GM21723 (cell line): Measurements from ENCODE around the gene PLAAT1.

ENCODE experiments used
- ATAC-seq: cut with Tn5 transposase; IDR thresholded peaks from one replicate; pipeline ENCODE4 v1.9.1; 2021; ENCODE audit warnings: mild to moderate bottlenecking, moderate library complexity; ENCODE audit not compliant: unreplicated experiment

PLAAT1 gene

DNA sequence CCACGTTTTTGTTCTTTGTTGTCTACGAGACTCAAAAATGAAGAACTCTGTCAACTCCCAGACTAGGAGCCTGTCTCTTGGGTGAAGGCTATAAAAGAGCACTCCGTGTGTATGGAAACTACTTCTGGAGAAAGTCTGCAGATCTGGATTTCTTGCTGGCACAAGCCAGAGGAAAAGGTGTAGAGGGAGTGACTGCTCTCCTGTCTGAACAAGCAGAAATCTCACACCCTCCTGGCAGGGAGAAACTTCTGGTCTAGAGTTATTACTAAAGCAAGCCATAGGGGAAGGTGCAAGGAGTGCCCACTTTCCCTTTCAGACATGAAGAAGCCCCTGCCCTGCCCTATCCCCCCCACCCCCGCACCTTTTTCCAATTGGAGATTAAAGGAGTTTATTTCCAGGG lies 9.5 kb downstream of the PLAAT1 start:
- no peak for ATAC-seq

GRCh38 chr3:193253986-193254660 lies 13.1 kb downstream of the PLAAT1 start:
- ATAC-seq = no peak

DNA sequence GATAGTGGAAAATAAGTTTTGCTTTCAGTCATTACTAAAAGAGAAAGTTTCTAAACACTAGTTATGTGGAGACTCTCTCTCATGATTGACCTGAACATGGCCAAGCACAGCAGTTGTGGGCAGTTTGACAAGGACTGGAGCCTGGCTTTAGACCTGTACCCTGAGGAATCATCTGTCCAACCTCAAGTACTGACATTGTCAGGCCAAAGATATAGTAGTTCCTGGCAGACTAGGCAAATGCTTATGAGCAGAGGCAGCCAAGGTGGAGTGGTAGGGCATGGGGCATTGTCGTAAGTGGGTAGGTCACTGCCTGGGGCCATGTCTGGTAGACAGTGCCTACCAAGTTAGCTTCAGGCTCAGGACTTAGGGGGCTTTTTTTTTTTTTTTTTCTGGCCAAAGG lies 20.9 kb downstream of the PLAAT1 start:
- no peak for ATAC-seq

DNA sequence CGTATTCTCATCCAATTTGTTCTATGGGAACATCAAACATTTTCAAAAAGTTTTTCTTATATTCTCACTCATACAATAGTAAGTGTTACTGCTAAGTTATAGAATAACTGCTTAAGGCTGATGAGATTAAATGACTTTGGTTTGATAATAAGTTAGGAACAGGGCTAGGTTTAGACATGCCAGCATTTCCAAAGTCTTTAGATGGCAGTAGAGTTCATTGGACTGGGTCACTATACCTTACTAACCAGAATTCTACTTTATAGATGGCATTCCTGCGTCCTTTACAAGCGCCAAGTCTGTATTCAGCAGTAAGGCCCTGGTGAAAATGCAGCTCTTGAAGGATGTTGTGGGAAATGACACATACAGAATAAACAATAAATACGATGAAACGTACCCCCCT lies 21.7 kb downstream of the PLAAT1 start:
- ATAC-seq = no peak

DNA sequence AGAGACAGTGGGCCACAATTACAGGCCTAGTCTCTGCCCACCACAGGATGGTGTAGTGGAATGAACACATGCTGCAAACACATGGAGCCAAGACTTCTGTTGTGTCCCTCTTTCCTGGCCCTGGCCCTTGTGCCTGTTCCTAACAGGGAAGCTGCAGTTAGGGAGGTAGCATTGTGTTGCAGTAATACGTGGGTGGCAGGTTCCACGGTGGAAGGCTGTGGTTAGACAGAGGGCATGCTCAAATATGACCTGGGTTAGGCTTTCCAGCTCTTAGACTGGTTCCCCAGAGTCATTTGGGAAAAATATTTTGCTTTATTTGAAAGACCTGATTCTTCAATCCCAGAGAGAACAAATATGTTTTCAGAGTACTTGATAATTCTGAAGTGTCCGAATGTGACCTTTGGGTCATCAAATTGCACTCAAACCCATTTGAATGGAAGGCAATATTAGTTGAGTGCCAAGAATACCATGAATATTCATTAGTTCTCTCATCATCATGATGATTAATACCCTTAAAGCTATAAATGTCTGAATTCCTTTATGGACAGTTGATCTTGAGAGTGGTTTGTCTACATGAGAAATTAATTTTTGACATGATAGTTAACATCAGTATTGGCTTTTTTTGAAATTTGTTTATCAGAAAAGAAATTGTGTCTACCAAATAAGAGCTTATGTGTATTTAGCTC lies 28.5 kb downstream of the PLAAT1 start:
- ATAC-seq = no peak

GRCh38 chr3:193270451-193270850 lies 29.4 kb downstream of the PLAAT1 start:
- no peak for ATAC-seq

DNA sequence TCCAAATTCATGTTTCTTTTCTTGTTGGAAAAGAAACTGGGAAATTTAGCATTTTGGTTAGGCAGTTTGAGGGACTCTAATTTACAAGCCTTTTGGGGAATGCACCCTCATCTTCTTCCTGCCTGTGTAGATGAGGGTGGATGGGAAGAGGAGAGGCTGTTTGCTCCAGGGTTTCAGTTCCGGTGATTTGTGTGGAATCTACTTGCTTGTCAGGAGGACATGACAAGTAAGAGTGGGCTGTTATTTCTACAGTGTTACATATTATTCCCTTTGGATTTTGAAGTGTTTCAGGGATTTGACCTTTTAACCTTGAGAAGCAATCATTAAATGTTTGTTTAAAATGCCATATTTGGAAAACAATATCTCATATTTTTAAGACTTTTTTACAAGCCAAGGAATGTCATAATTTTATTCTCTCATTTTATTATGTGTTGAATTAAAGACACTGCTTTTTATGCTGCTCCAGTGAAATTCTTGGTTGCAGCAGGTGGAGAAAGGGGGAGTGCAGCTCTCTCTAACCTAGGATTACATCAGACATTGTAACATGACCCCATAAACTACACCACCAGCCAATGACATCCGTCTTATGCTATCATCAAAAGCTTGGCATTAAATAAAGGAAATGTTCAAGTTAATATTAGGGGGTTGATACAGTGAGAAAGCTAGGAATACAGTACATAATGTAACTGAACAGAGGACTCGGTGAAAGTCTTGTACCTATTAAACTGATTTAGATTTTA lies 30.2 kb downstream of the PLAAT1 start:
- no peak for ATAC-seq

GRCh38 chr3:193292386-193292785 lies 51.4 kb downstream of the PLAAT1 start:
- no peak for ATAC-seq

DNA sequence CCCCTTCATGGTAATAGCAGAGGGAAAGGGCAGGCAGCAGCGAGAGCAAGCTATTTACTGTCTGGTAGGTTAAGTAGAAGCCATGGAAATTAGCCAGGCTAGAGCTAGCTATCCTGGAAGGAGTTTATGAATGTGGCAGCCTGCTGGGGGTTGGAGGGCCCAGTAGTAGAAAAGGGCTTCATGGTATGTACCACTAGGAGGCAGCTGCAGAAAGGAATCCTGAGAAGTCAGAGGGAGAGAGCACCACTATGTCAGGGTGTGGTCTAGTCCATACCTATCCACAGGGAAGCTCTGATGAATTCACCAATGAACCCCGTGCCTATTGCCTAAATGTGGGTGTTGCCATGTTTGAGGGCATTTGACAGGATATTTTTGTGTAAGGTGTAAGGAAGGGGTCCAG lies 55.0 kb downstream of the PLAAT1 start:
- no peak for ATAC-seq

GRCh38 chr3:193297421-193297820 lies 56.4 kb downstream of the PLAAT1 start:
- ATAC-seq = no peak

GRCh38 chr3:193301433-193301832 lies 60.4 kb downstream of the PLAAT1 start:
- no peak for ATAC-seq

GRCh38 chr3:193305356-193305755 lies 64.3 kb downstream of the PLAAT1 start:
- ATAC-seq = no peak

DNA sequence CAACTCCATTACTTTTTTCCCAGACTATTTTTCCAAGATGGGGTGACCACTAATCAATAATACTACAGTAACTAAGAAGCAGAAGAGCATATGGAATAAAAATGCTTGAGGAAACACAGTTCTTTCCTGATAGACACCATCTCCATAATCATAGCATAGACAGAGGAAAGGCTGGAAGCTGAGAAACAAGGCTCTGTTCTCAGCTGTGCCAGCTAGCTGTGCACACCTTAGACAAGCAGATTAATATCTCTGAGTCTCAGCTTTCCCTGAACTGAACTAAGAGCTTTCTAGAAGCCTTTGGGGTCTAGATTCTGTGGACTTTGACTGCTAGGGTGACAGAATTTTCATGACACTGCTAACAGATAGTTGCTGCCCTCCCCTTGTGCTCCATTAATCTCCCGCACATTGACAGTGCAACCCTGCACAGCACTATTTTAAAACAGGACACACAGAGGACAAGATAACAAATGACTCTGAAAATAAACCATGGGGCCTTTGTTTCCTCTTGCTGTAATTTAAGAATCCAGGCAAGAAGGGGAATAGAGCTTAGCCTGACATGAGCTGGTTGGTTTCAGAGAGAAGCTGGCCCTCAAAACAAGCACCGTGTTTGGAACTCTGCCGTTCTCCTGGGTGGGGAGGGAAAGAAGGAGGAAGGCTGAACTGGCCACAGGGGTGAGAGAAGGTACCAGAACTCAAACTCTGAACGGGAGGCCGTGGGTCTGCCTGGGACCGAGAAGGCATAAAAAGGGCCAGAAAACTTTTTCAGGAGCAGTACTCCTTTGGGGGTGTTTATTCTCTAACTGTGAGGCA lies 70.1 kb downstream of the PLAAT1 start:
- ATAC-seq = no peak

GRCh38 chr3:193313061-193313958 lies 72.3 kb downstream of the PLAAT1 start:
- no peak for ATAC-seq

GRCh38 chr3:193314161-193314560 lies 73.1 kb downstream of the PLAAT1 start:
- ATAC-seq = no peak

DNA sequence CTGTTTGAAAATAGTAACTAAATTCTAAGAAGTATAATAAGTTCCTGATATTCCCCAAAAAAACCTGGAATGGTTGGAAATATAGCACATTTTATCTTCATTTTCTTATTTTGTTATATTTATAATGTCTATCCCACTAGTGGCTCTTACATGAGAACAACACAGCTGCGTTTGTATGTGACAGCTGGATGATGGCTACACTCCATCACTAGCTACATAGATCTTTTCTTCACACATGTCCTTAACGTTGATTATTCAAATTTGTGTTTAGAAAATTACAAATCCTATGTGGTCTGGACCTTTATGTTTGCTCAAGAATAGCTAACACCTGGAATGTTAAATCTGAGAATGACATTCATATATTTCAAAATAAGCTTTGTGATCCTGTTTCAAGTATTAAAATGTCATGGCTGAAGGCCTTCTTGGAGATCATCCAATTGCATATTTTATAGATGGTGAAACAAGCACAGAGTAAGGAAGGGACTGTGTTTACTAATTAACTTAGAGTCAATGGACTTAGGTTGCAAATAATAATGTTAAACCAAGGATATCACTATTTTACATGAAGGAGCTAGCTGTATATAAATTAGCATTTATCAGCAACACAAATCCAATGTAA lies 76.8 kb downstream of the PLAAT1 start:
- ATAC-seq = no peak
